Measurements from ENCODE around the gene CD59.

CD59 gene

DNA sequence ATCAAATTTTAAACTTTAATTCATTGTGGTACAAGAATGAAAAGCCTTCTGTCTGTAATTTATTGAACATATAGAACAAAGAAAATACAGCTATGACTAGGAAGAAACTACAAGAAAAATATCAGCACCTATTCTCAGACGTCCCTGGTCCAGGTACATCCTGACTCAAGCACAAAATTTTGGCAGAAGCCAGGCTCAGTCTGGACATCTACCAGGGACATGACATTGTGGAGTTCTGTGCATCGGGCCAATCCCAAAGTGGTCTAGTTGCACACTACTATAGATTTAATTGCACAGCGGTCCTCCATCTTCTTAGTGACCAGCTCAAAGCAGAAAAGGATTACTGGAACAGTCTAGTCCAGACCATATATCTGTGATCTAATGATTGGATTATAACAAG is 15.7 kb upstream of the CD59 start:
- no peak for DNase-seq (ENCODE audit: low read depth)
- H3K4me3 ChIP-seq (ENCODE audit: low read depth, low read length): no peak overlapping the region
- no peak for TF ChIP-seq MYC (IDR thresholded peaks at IDR 0.05; ENCODE audit: low read depth, low read length)
- no peak for TF ChIP-seq POLR2A (IDR thresholded peaks at IDR 0.05; ENCODE audit: extremely low read depth, insufficient read length)
- TF ChIP-seq, protein P1, sequence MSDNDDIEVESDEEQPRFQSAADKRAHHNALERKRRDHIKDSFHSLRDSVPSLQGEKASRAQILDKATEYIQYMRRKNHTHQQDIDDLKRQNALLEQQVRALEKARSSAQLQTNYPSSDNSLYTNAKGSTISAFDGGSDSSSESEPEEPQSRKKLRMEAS (IDR thresholded peaks at IDR 0.05; ENCODE audit: low read depth, low read length): no peak

DNA sequence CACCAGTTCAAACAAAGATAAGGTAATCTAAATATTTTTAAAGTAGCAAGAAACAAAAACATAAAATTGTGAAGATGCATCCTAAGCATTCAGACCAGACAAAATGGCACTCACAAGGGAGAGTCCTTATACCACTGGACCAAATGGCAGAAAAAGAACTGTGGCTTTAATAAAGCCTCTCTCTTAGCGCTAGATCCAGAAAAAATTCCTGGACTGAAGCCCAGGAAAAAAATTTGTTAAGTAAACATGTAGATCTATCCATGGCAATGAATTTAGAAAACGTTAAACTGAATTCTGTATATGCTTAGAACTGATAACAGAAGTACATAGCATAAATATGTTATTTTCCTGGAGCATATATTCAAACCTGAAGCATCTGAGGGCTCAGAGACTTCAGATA is 11.8 kb upstream of the CD59 start:
- H3K4me3 ChIP-seq (ENCODE audit: low read depth, low read length): no peak overlapping the region
- no peak for TF ChIP-seq POLR2A (IDR thresholded peaks at IDR 0.05; ENCODE audit: extremely low read depth, insufficient read length)
- no peak for TF ChIP-seq MYC (IDR thresholded peaks at IDR 0.05; ENCODE audit: low read depth, low read length)
- TF ChIP-seq CTCF (IDR thresholded peaks at IDR 0.05; ENCODE audit: low read depth, low read length): no peak
- TF ChIP-seq, protein P1 (IDR thresholded peaks at IDR 0.05; ENCODE audit: low read depth, low read length): no peak
- no peak for DNase-seq (ENCODE audit: low read depth)

DNA sequence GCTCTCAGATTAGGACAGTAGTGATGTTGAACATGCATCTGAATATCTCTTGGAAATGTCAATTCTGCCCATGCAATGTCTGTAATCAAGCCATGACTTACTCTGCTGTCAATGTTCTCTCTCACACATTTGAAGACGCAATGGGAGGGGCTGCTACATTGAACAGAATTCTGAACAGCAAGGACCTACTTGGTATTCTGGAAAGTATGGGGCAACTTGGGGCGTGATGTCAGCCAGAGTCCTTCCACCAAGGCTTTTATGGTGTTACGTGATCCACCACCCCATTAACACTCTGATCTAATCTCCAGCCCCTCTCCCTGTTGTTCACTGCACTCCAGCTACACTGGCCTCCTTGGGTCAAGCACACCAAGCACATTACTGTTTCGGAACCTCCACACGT is 7.1 kb upstream of the CD59 start:
- H3K4me3 ChIP-seq (ENCODE audit: low read depth, low read length): no peak overlapping the region
- DNase-seq (ENCODE audit: low read depth): no peak
- TF ChIP-seq MYC (IDR thresholded peaks at IDR 0.05; ENCODE audit: low read depth, low read length) (no peak), POLR2A (IDR thresholded peaks at IDR 0.05; ENCODE audit: extremely low read depth, insufficient read length) (no peak), CTCF (IDR thresholded peaks at IDR 0.05; ENCODE audit: low read depth, low read length) (no peak)
- TF ChIP-seq, protein P1 (IDR thresholded peaks at IDR 0.05; ENCODE audit: low read depth, low read length): no peak

DNA sequence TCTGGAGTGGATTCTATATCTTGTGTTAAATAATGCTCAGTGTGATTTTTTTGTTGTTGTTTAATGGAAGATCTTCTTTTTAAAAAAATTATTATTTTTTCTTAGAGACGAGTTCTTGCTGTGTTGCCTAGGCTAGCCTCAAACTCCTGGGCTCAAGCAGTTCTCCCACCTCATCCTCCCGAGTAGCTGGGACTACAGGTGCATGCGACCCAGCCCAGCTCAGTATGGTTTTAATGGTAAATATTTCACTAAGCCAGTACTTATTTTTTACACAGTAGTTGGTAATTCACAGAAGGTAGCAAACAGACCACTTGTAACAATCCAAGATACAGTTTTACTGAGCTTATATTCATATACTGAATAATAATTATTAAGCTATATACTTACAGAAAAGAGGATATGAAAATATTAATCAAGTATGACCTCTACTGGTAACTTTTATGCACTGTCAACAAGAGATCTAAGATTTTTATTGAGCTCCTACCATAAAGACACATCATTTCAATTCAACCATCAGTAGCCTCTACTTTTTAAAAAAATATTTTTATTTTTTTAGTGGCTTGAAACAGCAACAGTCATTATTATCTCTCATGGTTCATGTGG is 6.1 kb upstream of the CD59 start:
- no peak overlapping the region for H3K4me3 ChIP-seq (ENCODE audit: low read depth, low read length)
- DNase-seq (ENCODE audit: low read depth): peak; percentile 39
- TF ChIP-seq POLR2A (IDR thresholded peaks at IDR 0.05; ENCODE audit: extremely low read depth, insufficient read length): no peak
- TF ChIP-seq, protein P1 (IDR thresholded peaks at IDR 0.05; ENCODE audit: low read depth, low read length): no peak
- TF ChIP-seq CTCF (IDR thresholded peaks at IDR 0.05; ENCODE audit: low read depth, low read length): no peak
- no peak for TF ChIP-seq MYC (IDR thresholded peaks at IDR 0.05; ENCODE audit: low read depth, low read length)

- TF ChIP-seq, protein P1 (IDR thresholded peaks at IDR 0.05; ENCODE audit: low read depth, low read length): no peak
- TF ChIP-seq CTCF (IDR thresholded peaks at IDR 0.05; ENCODE audit: low read depth, low read length) (no peak), MYC (IDR thresholded peaks at IDR 0.05; ENCODE audit: low read depth, low read length) (no peak), POLR2A (IDR thresholded peaks at IDR 0.05; ENCODE audit: extremely low read depth, insufficient read length) (no peak)
- no peak overlapping the region for H3K4me3 ChIP-seq (ENCODE audit: low read depth, low read length)
- DNase-seq (ENCODE audit: low read depth): no peak
These were observed 5.6 kb upstream of the CD59 start for GRCh38 chr11:33741806-33742205.

- no peak overlapping the region for H3K4me3 ChIP-seq (ENCODE audit: low read depth, low read length)
- no peak for TF ChIP-seq MYC (IDR thresholded peaks at IDR 0.05; ENCODE audit: low read depth, low read length)
- no peak for TF ChIP-seq CTCF (IDR thresholded peaks at IDR 0.05; ENCODE audit: low read depth, low read length)
- TF ChIP-seq POLR2A (IDR thresholded peaks at IDR 0.05; ENCODE audit: extremely low read depth, insufficient read length): no peak
- TF ChIP-seq, protein P1 (IDR thresholded peaks at IDR 0.05; ENCODE audit: low read depth, low read length): no peak
- no peak for DNase-seq (ENCODE audit: low read depth)
These were observed 1.2 kb upstream of the CD59 start for GRCh38 chr11:33737362-33737821.

All from NB4 (cell line).